IMR-90 (cell line): Measurements from ENCODE around the gene RASGRF1. TPM values are rescaled to one million over a fixed set of nuclear protein-coding genes. Genes with fewer than 3 reads are reported as not detected.
A peak's percentile ranks its signal among the peaks of the same experiment; 100 is the strongest.

ENCODE experiments used
- ATAC-seq: fragments of 200-7000 bp; cut with Tn5 transposase; 2 replicates; pipeline ENCODE4 v1.9.1; 2020; ENCODE audit warnings: low read depth, mild to moderate bottlenecking, moderate library complexity
- BruUV-seq: library from RNA; stranded (reverse); fragments of 400-500 nt; replicated peaks from 2 replicates; lab custom pipeline; 2021; lab: Mats Ljungman, UMichigan
- CTCF ChIA-PET: fragments of 300-600 bp; formaldehyde crosslinking; extraction: SDS; loops from one replicate; lab custom pipeline; 2021; ENCODE audit warnings: antibody characterized with exemption; lab: Yijun Ruan, JAX
- POLR2A ChIA-PET: fragments of 300-600 bp; sonication (Branson Sonifier 250); formaldehyde crosslinking; loops from one replicate; lab custom pipeline; 2022; ENCODE audit warnings: antibody characterized with exemption; ENCODE audit not compliant: unreplicated experiment; lab: Charles Lee
- DNase-seq: peaks from one replicate; pipeline ENCODE4 v3.0.0; 2013
- H2AFZ ChIP-seq: replicated peaks from 2 replicates; pipeline ENCODE3; 2013; ENCODE audit warnings: low read length, mild to moderate bottlenecking; ENCODE audit not compliant: poor library complexity
- H2AK5ac ChIP-seq: 2 replicates; pipeline ENCODE4 v1.6.1; 2013; ENCODE audit warnings: low read depth, low read length, inconsistent platforms
- H2AK9ac ChIP-seq: replicated peaks from 2 replicates; pipeline ENCODE3; 2013; ENCODE audit warnings: mild to moderate bottlenecking, low read depth, low read length, moderate library complexity; ENCODE audit not compliant: poor library complexity
- H2BK120ac ChIP-seq: 2 replicates; pipeline ENCODE4 v1.6.1; 2013; ENCODE audit warnings: low read depth, low read length, inconsistent platforms
- H2BK15ac ChIP-seq: 3 replicates; pipeline ENCODE4 v1.6.1; 2013; ENCODE audit warnings: low read depth, low read length, inconsistent platforms
- H2BK20ac ChIP-seq: 2 replicates; pipeline ENCODE4 v1.6.1; 2013; ENCODE audit warnings: low read depth, mild to moderate bottlenecking, inconsistent platforms, low read length, moderate library complexity
- H2BK5ac ChIP-seq: 2 replicates; pipeline ENCODE4 v1.6.1; 2013; ENCODE audit warnings: mild to moderate bottlenecking, low read depth, low read length, inconsistent platforms; ENCODE audit not compliant: poor library complexity, severe bottlenecking
- H3K14ac ChIP-seq: replicated peaks from 2 replicates; pipeline ENCODE4 v1.6.1; 2013; ENCODE audit warnings: low read depth, low read length, inconsistent platforms
- H3K18ac ChIP-seq: 2 replicates; pipeline ENCODE4 v1.6.1; 2013; ENCODE audit warnings: low read depth, low read length, control low read depth
- H3K23ac ChIP-seq: 2 replicates; pipeline ENCODE4 v1.6.1; 2013; ENCODE audit warnings: low read depth, low read length, inconsistent platforms
- H3K27ac ChIP-seq: 2 replicates; pipeline ENCODE4 v1.5.1; 2013; ENCODE audit warnings: mild to moderate bottlenecking, control low read depth, low read length; ENCODE audit not compliant: insufficient read depth
- H3K27me3 ChIP-seq: 2 replicates; pipeline ENCODE4 v1.6.1; 2013; ENCODE audit warnings: low read length; ENCODE audit not compliant: control insufficient read depth, insufficient read depth
- H3K36me3 ChIP-seq: 2 replicates; pipeline ENCODE4 v1.6.1; 2013; ENCODE audit warnings: low read length, mixed read lengths; ENCODE audit not compliant: control insufficient read depth, insufficient read depth
- H3K4ac ChIP-seq: 2 replicates; pipeline ENCODE4 v1.6.1; 2013; ENCODE audit warnings: low read depth, low read length, inconsistent platforms
- H3K4me1 ChIP-seq: 2 replicates; pipeline ENCODE4 v1.6.1; 2013; ENCODE audit warnings: low read length, mixed read lengths; ENCODE audit not compliant: control insufficient read depth, insufficient read depth
- H3K4me2 ChIP-seq: 2 replicates; pipeline ENCODE4 v1.6.1; 2013; ENCODE audit warnings: low read depth, mild to moderate bottlenecking, control low read depth, low read length, moderate library complexity
- H3K4me3 ChIP-seq: 2 replicates; pipeline ENCODE4 v1.5.1; 2013; ENCODE audit warnings: low read depth, mild to moderate bottlenecking, control low read depth, low read length, moderate library complexity; ENCODE audit not compliant: insufficient read depth
- H3K56ac ChIP-seq: 2 replicates; pipeline ENCODE4 v1.6.1; 2013; ENCODE audit warnings: low read length, inconsistent platforms; ENCODE audit not compliant: insufficient read depth; ENCODE audit errors: extremely low read depth
- H3K79me1 ChIP-seq, 2 experiments: 2 replicates each; pipeline ENCODE4 v1.6.1; 2013; ENCODE audit warnings: low read length in 2 of 2, inconsistent platforms in 1 of 2, low read depth in 1 of 2
- H3K9ac ChIP-seq: 2 replicates; pipeline ENCODE4 v1.6.1; 2013; ENCODE audit warnings: low read depth, low read length, control low read depth
- H3K9me1 ChIP-seq: 2 replicates; pipeline ENCODE4 v1.6.1; 2013; ENCODE audit warnings: low read length, inconsistent platforms; ENCODE audit not compliant: insufficient read depth
- H3K9me3 ChIP-seq: 2 replicates; pipeline ENCODE4 v1.6.1; 2013; ENCODE audit warnings: low read length; ENCODE audit not compliant: control insufficient read depth, insufficient read depth
- H4K20me1 ChIP-seq: 2 replicates; pipeline ENCODE4 v1.6.1; 2013; ENCODE audit warnings: low read length, inconsistent platforms; ENCODE audit not compliant: insufficient read depth
- H4K5ac ChIP-seq: 2 replicates; pipeline ENCODE4 v1.6.1; 2013; ENCODE audit warnings: mild to moderate bottlenecking, low read depth, low read length, control low read depth
- H4K8ac ChIP-seq, 2 experiments: 2 replicates each; pipeline ENCODE4 v1.6.1; 2013; ENCODE audit warnings: low read depth in 2 of 2, low read length in 2 of 2, control low read depth in 1 of 2, inconsistent platforms in 1 of 2
- H4K91ac ChIP-seq: 2 replicates; pipeline ENCODE4 v1.6.1; 2013; ENCODE audit warnings: low read depth, low read length, inconsistent platforms; ENCODE audit not compliant: insufficient read depth
- BHLHE40 ChIP-seq: fragments of 150-350 bp; IDR thresholded peaks from 2 replicates; pipeline ENCODE4 v1.6.1; 2016; ENCODE audit warnings: mild to moderate bottlenecking, low read depth, low read length
- CEBPB ChIP-seq: IDR thresholded peaks from 2 replicates; pipeline ENCODE4 v1.6.1; 2012; ENCODE audit warnings: low read depth, low read length, improper control_type of control experiment
- CHD1 ChIP-seq: IDR thresholded peaks from 2 replicates; pipeline ENCODE4 v1.6.1; 2012; ENCODE audit warnings: low read depth, low read length, improper control_type of control experiment
- FOS ChIP-seq: fragments of 150-350 bp; IDR thresholded peaks from 2 replicates; pipeline ENCODE4 v1.6.1; 2016; ENCODE audit warnings: low read depth, low read length
- MAZ ChIP-seq: IDR thresholded peaks from 2 replicates; pipeline ENCODE4 v1.6.1; 2012; ENCODE audit warnings: low read depth, mild to moderate bottlenecking, low read length, improper control_type of control experiment, moderate library complexity, borderline replicate concordance
- MXI1 ChIP-seq: IDR thresholded peaks from 2 replicates; pipeline ENCODE4 v1.6.1; 2012; ENCODE audit warnings: low read depth, mild to moderate bottlenecking, low read length, moderate library complexity, borderline replicate concordance
- NFE2L2 ChIP-seq: fragments of 150-350 bp; IDR thresholded peaks from 2 replicates; pipeline ENCODE4 v1.6.1; 2016; ENCODE audit warnings: low read depth, mild to moderate bottlenecking, low read length
- POLR2A ChIP-seq: IDR thresholded peaks from 2 replicates; pipeline ENCODE4 v1.6.1; 2012; ENCODE audit warnings: mild to moderate bottlenecking, low read depth, low read length
- RAD21 ChIP-seq: IDR thresholded peaks from 2 replicates; pipeline ENCODE4 v1.6.1; 2012; ENCODE audit warnings: low read length, improper control_type of control experiment
- RCOR1 ChIP-seq: IDR thresholded peaks from 2 replicates; pipeline ENCODE4 v1.6.1; 2012; ENCODE audit warnings: mild to moderate bottlenecking, low read length, improper control_type of control experiment; ENCODE audit not compliant: insufficient replicate concordance
- RFX5 ChIP-seq: IDR thresholded peaks from 2 replicates; pipeline ENCODE4 v1.8.0; 2012; ENCODE audit warnings: low read depth, mild to moderate bottlenecking, low read length, moderate library complexity
- SMC3 ChIP-seq: fragments of 150-350 bp; IDR thresholded peaks from 2 replicates; pipeline ENCODE4 v1.6.1; 2016; ENCODE audit warnings: low read depth, mild to moderate bottlenecking, antibody characterized with exemption, low read length, moderate library complexity
- WGBS, 2 experiments: methylation state at CpG; one replicate each; pipeline versions ENCODE4 v1.1.5 to v1.1.7; 2013; ENCODE audit warnings: missing lambda C conversion rate in 2 of 2; ENCODE audit not compliant: insufficient read length in 1 of 2; ENCODE audit errors: extremely low coverage in 2 of 2; 5-methylcytosine and 5-hydroxymethylcytosine counted together
- dilution Hi-C: fragments of 300-500 bp; cut with HindIII; formaldehyde crosslinking; loops from one replicate; pipeline ENCODE4 v1.14.3; 2018; ENCODE audit warnings: low sequenced_read_pairs; ENCODE audit not compliant: unreplicated experiment
- in situ Hi-C: fragments of 300-500 bp; cut with MboI; formaldehyde crosslinking; loops from 3 replicates; pipeline ENCODE4 v1.14.3; 2019; ENCODE audit warnings: low sequenced_read_pairs, inconsistent platforms, mixed read lengths
- intact Hi-C: fragments of 100-400 bp; cut with micrococcal nuclease; formaldehyde crosslinking; loops from 2 replicates; pipeline ENCODE4 v1.10.0; 2022
- polyA plus RNA-seq, 3 experiments: library from polyadenylated mRNA; depleted of rRNA; stranded (reverse); fragments of >200 nt; gene quantifications; 2 replicates each; pipeline ENCODE4 v1.2.3, GENCODE V29; 2012; ENCODE audit warnings: low replicate concordance in 1 of 3
- total RNA-seq: library from RNA; depleted of rRNA; stranded (reverse); fragments of >200 nt; gene quantifications from 2 replicates; pipeline ENCODE4 v1.2.3, GENCODE V29; 2012
- TF ChIP-seq, protein P1 (sequence below): fragments of 150-350 bp; IDR thresholded peaks from 2 replicates; pipeline ENCODE4 v1.6.1; 2016; ENCODE audit warnings: low read depth, mild to moderate bottlenecking, low read length, moderate library complexity, borderline replicate concordance
- TF ChIP-seq, protein P2 (sequence below): fragments of 150-350 bp; IDR thresholded peaks from 2 replicates; pipeline ENCODE4 v1.6.1; 2017; ENCODE audit warnings: mild to moderate bottlenecking, antibody characterized with exemption, low read length, low read depth
- TF ChIP-seq, protein P3 (sequence below): conservative IDR thresholded peaks from 2 replicates; pipeline ENCODE4 v1.5.1; 2012; ENCODE audit warnings: mild to moderate bottlenecking, low read depth, low read length, improper control_type of control experiment

Gene RASGRF1
- total and polyA plus RNA-seq, 2 of the 4 experiments (the other 2 are of a cell fraction), result under 0.01 to 0.15 TPM

DNA sequence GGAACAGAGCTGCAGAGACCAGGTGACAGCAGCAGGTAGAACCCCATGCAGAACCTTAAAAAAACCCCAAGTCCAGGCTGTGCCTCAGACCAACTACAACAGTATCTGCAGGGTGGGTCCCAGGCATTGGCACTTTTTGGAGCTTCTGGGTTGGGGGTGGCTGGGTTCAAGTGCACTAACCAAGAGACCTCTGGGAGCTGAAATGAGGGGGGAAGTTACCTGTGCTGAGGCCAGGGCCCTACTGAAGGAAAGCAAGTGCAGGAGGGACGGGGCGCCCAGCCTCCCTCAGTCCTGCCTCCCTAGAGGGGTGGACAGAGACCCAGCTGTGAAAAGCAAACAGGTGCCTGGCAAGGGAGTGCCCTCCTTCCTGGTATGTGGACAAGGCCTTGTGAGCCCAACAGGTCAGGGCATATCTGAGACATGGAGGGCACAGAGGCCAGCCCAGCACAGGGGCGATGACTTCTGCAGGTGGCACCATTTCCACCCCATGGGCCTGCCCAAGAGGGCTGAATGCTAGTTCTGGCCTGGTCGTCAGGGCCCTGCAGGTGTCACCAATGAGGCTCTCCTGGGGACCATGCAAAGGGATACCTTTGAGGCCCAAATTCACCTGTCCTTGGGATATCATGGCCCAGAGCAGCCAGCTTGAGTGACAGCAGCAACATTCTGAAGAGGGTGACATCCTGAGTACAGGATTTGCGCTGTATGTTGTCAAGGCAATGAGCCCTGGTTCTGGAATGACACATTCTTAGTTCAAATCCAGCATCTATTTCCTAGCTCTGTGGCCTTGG is 164.4 kb downstream of the RASGRF1 start:
- Histone ChIP-seq H4K20me1 (peaks cover 16% of the 10 kb centered on the region; the same call in 1 of the 2 replicates), H3K36me3 (peaks cover 39% of the 10 kb centered on the region), H3K4ac (no peak overlapping the region), H2AFZ (no peak overlapping the region), H2AK5ac (no peak overlapping the region), H2BK15ac (no peak overlapping the region), H2BK120ac (no peak overlapping the region), H2AK9ac (peak overlapping the region; percentile 20), H2BK5ac (no peak overlapping the region), H3K9me3 (no peaks in the 10 kb centered on the region), H4K8ac (no peak overlapping the region), H3K27ac (no peak overlapping the region), H4K5ac (no peak overlapping the region), H4K91ac (no peak overlapping the region), H3K4me3 (no peak overlapping the region), H3K18ac (no peak overlapping the region), H3K9ac (no peak overlapping the region), H3K4me1 (peaks cover 6% of the 10 kb centered on the region), H3K9me1 (peaks cover 30% of the 10 kb centered on the region), H2BK20ac (no peak overlapping the region), H3K14ac (no peak overlapping the region), H3K4me2 (no peak overlapping the region), H3K27me3 (no peaks in the 10 kb centered on the region), H3K79me1 (peaks cover 0 to 5% of the 10 kb centered on the region in 2 experiments; a peak in 1 of 4 replicates), H3K23ac (no peak overlapping the region), H3K56ac (no peak overlapping the region)
- DNase-seq, result no peak
- in situ Hi-C loops (no loop called here), intact Hi-C loops (no loop called here), dilution Hi-C loops (no loop called here)
- no TSS peak for BruUV-seq
- 91% methylated on average over 3 of the region's 5 CpGs; no CpG with 5 or more reads in 1 of the 2 experiments for WGBS, 2 experiments
- ATAC-seq, result no peak
- CTCF ChIA-PET, result no interaction called here
- POLR2A ChIA-PET, result no interaction called here
- TF ChIP-seq MAZ (no peak), CHD1 (no peak), BHLHE40 (no peak), FOS (no peak), CEBPB (no peak), MXI1 (no peak), SMC3 (no peak), RFX5 (no peak), RCOR1 (no peak), POLR2A (no peak), RAD21 (no peak), NFE2L2 (no peak)
- TF ChIP-seq, protein P1, sequence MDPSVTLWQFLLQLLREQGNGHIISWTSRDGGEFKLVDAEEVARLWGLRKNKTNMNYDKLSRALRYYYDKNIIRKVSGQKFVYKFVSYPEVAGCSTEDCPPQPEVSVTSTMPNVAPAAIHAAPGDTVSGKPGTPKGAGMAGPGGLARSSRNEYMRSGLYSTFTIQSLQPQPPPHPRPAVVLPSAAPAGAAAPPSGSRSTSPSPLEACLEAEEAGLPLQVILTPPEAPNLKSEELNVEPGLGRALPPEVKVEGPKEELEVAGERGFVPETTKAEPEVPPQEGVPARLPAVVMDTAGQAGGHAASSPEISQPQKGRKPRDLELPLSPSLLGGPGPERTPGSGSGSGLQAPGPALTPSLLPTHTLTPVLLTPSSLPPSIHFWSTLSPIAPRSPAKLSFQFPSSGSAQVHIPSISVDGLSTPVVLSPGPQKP, result no peak
- TF ChIP-seq, protein P2, sequence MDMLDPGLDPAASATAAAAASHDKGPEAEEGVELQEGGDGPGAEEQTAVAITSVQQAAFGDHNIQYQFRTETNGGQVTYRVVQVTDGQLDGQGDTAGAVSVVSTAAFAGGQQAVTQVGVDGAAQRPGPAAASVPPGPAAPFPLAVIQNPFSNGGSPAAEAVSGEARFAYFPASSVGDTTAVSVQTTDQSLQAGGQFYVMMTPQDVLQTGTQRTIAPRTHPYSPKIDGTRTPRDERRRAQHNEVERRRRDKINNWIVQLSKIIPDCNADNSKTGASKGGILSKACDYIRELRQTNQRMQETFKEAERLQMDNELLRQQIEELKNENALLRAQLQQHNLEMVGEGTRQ, result no peak
- TF ChIP-seq, protein P3, sequence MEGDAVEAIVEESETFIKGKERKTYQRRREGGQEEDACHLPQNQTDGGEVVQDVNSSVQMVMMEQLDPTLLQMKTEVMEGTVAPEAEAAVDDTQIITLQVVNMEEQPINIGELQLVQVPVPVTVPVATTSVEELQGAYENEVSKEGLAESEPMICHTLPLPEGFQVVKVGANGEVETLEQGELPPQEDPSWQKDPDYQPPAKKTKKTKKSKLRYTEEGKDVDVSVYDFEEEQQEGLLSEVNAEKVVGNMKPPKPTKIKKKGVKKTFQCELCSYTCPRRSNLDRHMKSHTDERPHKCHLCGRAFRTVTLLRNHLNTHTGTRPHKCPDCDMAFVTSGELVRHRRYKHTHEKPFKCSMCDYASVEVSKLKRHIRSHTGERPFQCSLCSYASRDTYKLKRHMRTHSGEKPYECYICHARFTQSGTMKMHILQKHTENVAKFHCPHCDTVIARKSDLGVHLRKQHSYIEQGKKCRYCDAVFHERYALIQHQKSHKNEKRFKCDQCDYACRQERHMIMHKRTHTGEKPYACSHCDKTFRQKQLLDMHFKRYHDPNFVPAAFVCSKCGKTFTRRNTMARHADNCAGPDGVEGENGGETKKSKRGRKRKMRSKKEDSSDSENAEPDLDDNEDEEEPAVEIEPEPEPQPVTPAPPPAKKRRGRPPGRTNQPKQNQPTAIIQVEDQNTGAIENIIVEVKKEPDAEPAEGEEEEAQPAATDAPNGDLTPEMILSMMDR, result no peak
